Fibroblast of the aortic adventitia (primary cell): Measurements from ENCODE around the gene RGS7BP. TPM values are rescaled to one million over a fixed set of nuclear protein-coding genes. Genes with fewer than 3 reads are reported as not detected.

Source experiments
- DNase-seq: peaks from one replicate; pipeline ENCODE4 v3.0.0-alpha.2; 2010; ENCODE audit warnings: low read depth
- H3K4me3 ChIP-seq: 2 replicates; pipeline ENCODE4 v1.5.1; 2011; ENCODE audit warnings: low read depth, mild to moderate bottlenecking, control low read depth, low read length, moderate library complexity
- total RNA-seq: library from RNA; depleted of rRNA; stranded (reverse); fragments of >200 nt; gene quantifications from 2 replicates; pipeline ENCODE4 v1.2.3, GENCODE V29; 2012; ENCODE audit warnings: low replicate concordance
- TF ChIP-seq, protein P1 (sequence below): IDR thresholded peaks from 2 replicates; pipeline ENCODE4 v1.5.1; 2011; ENCODE audit warnings: mild to moderate bottlenecking, low read length, control low read depth, inconsistent platforms; ENCODE audit not compliant: insufficient read depth

RGS7BP gene
- total RNA-seq, 1 donor, result 0.72 TPM

DNA sequence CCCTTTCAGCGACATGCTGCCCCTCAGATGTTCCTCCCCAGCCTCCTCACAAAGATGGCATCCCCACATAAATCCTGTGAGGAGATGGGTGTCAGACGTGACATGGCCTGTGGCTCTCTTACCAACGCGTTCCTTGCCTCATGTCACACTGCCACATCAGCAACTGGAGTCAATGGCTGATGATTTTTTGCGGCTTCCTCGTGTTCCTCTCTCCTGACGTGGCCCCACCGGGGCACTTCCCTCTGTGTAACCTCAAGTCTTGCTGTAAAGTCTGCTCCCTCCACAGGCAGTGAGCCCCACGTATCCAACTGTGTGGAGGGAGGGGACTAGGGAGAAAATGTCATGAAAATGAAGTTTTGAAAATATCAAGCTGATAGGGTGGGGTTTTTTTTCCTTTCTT is 131.3 kb downstream of the RGS7BP start:
- TF ChIP-seq, protein P1, sequence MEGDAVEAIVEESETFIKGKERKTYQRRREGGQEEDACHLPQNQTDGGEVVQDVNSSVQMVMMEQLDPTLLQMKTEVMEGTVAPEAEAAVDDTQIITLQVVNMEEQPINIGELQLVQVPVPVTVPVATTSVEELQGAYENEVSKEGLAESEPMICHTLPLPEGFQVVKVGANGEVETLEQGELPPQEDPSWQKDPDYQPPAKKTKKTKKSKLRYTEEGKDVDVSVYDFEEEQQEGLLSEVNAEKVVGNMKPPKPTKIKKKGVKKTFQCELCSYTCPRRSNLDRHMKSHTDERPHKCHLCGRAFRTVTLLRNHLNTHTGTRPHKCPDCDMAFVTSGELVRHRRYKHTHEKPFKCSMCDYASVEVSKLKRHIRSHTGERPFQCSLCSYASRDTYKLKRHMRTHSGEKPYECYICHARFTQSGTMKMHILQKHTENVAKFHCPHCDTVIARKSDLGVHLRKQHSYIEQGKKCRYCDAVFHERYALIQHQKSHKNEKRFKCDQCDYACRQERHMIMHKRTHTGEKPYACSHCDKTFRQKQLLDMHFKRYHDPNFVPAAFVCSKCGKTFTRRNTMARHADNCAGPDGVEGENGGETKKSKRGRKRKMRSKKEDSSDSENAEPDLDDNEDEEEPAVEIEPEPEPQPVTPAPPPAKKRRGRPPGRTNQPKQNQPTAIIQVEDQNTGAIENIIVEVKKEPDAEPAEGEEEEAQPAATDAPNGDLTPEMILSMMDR, result no peak
- DNase-seq, result no peak
- H3K4me3 ChIP-seq, result no peak overlapping the region

DNA sequence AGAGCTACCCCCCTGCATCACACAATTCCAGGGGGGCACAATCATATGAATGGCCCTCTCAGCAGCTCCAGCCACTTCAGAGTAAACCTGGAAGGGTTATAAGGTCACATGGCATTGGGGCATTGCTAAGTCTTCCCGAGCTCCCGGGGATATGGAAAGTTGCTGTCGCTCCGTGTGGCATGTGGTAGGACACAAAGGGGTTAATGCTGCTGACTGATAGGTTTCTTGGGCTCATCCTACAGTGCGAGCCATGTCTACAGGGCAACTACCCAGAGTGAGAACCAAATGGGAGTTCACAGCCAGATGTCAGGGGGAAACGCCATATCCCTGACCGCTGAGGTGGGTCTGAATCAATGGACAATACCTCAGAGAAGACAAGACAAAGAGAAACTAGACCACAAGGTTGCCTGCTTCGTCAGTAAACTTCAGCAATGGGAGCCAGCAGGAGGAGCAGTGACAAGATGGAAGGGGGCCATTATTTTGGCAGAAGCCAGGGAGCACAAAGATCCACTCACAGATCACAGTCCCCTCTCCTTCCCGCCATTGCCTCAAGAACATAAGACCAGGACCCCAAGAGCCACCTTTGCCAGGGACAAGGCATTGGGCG is 132.1 kb downstream of the RGS7BP start:
- TF ChIP-seq, protein P1, result no peak
- no peak for DNase-seq
- H3K4me3 ChIP-seq, result no peak overlapping the region

DNA sequence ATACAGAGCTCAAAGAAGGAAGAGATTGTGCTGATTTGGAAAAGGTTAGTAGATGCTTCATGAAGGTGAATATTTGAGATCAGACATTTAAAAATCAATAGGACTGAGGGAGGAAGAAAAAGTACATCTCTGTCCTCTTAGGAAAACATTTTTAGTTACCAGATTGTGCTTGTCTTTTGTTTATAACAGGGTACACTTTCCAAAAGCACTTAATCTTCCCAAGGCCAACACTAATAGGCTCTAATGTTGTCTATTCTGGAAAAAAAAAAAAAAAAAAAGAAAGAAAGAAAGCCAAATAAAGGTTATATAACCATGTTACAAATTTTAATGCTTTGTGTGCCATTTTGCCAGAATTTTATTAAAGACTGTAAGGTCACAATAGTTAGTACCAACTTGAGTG is 139.0 kb downstream of the RGS7BP start:
- DNase-seq, result no peak
- H3K4me3 ChIP-seq, result no peak overlapping the region
- TF ChIP-seq, protein P1, result no peak

GRCh38 chr5:64646169-64646568 is 140.4 kb downstream of the RGS7BP start:
- H3K4me3 ChIP-seq, result no peak overlapping the region
- TF ChIP-seq, protein P1, result no peak
- DNase-seq, result no peak

DNA sequence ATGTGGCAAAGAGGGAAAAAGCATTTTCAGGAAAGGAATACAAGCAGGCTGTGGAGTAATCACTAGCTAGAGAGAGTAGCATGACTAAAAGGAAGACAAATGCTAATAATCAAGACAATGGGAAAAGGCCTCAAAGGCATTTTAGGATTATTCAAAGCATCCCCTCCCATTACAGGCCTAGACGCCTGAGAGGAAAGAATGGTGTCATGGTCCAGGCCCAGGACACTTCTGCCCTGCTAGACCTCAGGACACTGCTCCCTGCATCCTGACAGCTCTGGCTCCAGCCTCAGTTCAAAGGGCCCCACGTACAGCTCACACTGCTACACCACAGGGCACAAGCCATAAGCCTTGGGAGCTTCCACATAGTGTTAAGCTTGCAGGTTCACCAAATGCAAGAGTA is 143.7 kb downstream of the RGS7BP start:
- TF ChIP-seq, protein P1, result no peak
- peak; percentile 5 for DNase-seq
- no peak overlapping the region for H3K4me3 ChIP-seq

DNA sequence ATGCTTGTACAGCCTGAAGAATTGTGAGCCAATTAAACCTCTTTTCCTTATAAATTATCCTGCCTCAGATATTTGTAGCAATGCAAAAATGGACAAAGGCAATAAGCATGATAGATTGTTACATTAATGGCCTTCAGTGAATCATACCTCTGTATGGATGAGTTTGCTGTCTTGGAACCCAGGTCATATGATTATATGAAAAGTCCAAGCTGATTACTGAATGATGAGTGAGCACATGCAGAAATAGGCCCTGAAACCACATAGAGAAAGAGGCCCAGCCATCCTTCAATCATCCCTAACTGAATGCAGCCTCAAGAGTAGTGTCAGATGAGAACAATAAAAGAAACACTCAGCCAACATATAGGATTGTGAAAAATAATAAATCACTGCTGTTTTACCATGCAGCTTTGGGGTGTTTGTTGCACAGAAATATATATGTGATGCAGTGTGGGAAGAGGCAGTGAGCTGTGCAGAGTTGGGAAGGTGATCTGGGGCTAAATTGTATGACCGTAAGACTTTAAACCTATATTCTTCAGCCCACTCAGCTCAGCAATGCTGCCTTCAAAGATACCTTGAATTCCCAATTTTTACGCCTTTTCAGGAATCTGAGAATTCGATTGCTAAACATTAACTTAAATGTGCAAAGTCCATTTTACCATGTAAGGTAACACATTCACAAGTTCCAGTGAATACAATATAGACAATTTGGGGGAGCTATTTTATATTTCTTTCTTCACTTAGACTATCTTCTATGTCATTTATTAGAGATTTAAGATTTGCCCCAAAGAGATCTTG is 148.1 kb downstream of the RGS7BP start:
- TF ChIP-seq, protein P1, result no peak
- DNase-seq, result no peak
- H3K4me3 ChIP-seq, result no peak overlapping the region

DNA sequence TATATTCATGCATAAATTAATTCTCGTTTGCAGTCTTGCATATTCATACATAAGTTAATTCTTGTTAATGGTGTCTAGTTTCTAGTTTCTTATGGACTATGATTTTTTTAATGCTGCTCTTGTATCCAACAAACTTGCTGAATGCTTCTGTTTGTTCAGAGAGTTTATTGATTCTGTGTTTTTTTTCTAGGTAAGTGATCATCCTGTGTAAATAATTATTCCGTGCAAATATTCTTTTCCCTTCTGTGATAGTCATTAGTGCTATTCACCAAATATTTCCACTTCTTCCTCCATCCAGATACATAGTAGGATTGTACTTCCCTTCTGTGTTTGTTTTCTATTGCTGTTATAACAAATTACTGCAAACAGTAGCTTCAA is 148.7 kb downstream of the RGS7BP start:
- TF ChIP-seq, protein P1, result no peak
- DNase-seq, result no peak
- H3K4me3 ChIP-seq, result no peak overlapping the region
